Hindlimb muscle (tissue), 1 donor: ENCODE measurements around the gene TMPRSS15. TPM values are rescaled to one million over a fixed set of nuclear protein-coding genes. Genes with fewer than 3 reads are reported as not detected.

Source experiments
- DNase-seq: peaks from one replicate; pipeline ENCODE4 v3.0.0-alpha.2; 2013
- polyA plus RNA-seq: library from polyadenylated mRNA; unstranded; fragments of 120-200 nt; gene quantifications from one replicate; pipeline ENCODE4 v1.2.1, GENCODE V29; 2013; ENCODE audit not compliant: insufficient read length

Gene TMPRSS15
- polyA plus RNA-seq, 1 donor, result 0.89 TPM

DNA sequence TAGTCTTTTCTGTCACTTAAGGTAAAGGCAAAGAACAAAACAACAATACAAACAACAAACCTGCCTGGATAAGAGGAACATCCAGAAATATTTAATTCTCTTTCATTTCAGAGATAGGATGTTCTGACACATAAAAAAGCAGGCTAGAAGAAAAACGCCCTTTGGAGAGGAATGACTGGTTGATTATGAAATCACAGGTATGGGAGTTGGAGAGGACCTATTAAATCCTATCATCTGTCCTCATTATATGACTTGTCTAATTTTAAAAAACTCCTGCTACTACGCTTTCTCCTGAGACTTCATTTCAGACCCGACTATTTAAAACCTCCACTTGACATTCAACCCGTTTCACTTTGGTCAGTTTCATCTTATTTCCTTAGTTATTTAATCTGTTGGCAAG is 54.1 kb downstream of the TMPRSS15 start:
- no peak for DNase-seq

DNA sequence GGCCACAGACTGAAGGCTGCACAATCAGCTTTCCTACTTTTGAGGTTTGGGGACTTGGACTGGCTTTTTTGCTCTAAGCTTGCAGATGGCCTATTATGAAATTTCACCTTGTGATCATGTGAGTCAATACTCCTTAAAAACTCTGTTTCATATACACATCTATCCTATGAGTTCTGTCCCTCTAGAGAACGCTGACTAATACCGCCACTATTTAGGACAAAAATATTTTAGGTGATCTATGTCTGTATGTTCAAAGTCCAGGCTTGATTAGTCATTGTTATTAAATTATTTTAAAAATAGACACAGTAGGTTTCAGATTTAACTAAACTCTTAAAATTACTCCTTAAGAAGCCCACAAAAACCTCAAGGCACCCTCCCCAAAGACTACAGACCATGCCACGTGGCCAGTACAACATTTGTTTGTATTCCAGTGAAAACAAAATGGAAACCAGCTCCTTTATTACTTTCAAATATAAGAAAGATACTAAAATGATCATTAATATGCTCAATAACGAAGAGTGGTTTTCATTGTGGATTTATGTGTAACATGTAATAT is 63.1 kb downstream of the TMPRSS15 start:
- DNase-seq, result no peak

DNA sequence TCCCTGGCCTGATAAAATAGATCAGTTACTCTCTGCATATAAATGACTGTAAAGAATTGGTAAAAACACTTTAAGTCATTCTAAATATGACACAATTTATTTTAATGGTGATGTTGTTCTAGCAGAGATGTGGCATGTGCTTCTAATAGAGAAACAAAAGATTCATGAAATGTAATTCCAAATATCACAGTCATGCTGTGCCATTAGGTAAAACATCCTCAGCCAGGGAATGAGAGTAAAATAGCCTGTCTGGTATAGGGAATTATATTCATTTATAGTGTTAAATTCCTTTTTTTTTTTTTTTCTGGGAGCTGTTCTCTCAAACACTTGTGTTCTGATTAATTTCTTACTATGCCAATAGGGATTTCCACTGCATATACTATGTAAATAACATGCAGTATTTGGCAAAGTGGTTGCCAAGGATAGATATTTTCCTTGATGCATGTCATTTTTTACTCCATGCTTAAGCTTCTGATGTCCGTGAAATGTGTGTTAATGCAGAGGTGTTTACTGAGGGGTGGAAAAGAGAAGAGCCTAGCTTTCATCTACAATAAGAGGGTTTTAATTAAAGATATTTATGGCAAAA is 67.8 kb downstream of the TMPRSS15 start:
- DNase-seq, result no peak

DNA sequence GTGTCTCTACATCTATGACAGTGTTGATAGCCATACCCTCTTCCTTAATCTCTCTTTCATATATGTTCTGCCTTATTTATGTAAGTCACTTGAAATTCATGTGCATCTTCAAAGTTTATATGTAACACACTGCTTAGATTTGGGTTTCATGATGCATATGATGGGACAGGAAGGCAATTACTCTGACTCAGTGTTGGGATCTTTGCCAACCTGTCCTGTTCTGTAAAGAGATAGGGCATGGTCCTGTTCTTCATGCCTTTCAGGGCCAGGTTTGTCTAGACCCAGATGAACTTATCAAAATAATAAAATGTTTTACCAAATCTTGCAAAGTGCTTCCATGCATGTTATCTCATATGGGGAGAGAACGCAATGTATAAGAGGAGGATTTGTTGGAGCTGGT is 69.5 kb downstream of the TMPRSS15 start:
- no peak for DNase-seq

DNA sequence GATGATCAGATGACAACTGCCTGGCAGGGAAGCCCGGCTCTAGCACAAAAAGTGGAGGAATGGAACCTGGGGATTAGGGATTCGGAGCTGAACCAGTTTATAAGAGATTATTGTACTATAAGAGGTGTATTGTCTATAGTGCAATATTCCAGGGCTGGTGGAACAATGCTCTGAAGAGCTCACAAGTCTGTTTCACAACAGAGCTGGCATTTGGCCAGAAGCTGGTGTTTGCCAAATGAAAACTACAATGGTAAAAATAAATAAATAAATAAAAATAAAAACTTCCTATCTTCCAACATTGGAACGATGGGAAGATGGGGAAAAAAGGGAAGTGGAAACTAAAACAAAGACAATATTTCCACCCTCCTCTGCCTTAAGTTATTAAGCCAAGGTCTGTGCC is 85.4 kb downstream of the TMPRSS15 start:
- no peak for DNase-seq

DNA sequence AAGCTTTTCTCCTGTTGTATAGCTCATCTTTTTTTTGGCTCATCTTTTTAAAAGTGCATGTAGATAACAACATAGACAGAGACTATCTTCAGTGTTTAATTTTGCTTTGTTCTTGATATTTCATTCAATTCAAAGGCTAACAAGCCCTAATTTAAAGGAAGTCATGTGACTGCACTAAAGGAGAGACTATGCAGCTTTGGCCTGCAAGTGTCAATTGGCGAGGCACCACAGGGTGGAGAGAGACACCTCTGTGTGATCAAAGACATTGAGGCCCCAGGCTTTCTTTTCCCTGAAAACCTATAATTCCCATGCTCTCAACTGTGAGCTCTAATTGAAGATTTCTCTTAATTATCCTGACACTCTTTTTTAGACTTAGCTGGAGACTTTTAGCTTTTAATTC is 105.4 kb downstream of the TMPRSS15 start:
- DNase-seq, result no peak

DNA sequence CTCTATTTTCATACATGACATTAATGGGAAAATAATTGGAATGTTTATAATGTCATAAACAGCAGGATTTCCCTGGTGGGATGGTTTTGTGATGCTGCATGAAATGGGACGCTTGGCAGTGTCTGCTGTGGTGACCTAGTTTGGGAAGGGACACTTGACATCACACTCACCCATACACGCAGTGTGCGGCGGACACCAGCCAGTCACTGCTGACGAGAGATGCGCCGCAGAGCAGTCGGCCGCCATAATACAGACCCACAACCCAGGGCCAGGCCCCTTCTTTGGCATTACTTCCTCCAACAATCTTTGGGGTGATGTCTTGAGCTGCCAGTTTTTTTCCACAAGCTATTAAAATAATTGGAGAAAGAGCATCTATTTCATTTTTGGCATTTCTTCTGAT is 109.5 kb downstream of the TMPRSS15 start:
- no peak for DNase-seq

DNA sequence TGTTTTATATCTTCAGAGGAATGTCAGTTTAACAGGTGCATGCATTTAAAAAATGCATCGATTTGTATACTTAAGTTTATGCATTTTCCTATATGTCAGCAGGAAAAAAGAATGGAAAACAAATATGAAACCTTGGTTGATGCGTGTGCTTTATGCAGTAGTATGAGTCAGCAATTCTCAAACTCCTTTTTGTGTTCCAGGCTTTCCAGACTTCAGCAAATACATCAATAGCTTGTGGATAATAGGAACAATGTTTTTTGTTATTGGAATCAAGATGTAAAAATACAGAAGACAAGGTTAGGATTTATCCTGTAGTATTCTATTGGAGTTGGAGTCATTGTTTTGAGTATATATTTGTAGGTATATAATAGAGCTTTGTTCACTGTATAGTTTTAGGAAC is 113.7 kb downstream of the TMPRSS15 start:
- DNase-seq, result no peak

DNA sequence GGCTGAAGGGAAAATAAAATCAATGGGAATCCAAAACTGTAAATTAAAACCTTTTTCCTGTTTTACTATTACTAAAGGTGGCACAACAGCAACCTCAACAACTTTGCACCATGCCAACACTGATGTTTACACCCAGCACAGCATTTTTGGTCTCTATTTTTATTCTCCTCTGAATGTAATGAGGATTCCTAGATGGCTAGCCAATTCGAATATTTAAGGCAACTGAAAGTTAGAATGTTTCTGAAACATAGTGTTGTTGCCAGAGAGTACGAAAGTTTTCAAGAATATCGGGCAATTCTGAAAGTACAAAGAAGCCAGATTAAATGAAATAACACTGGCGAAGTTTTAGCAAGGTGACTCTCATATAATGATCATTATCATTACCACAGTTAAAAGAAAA is 118.2 kb downstream of the TMPRSS15 start:
- no peak for DNase-seq

DNA sequence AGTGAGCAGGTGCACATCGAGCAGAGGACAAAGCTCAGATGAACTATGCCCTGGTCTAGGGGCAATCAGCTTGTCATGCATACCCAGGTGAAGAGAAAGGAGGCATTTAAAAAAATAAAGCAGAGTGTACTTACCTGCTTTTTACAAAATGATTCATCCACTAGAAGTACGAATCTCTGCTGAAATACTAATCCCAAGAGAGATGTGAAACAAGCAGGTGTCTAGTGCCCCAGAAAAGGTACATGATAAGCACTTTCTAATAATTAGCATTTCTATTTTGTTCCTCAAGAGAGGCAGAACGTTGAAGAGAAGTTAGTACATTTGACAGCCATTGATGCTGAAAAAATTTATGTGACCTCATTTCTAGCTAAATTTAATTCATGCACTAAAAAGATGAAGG is 127.8 kb downstream of the TMPRSS15 start:
- DNase-seq, result no peak

DNA sequence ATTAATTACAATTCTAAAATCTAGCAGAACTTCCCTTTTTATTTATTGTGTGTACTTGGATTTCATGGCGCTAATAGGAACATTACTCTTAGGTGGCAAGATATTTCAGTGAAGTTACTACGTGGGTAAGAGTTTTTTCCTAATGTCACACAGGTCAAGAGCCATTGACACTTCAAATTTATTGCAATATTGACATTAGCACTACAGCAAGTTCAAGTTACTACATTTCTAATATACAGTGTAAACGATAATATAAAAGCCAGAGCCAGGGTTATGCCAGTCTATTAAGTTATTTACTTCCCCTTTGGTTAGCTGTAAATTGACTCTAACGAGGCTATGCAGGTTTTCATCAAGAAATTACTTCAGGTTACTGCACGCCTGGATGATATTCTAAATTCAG is 129.2 kb downstream of the TMPRSS15 start:
- DNase-seq, result no peak

DNA sequence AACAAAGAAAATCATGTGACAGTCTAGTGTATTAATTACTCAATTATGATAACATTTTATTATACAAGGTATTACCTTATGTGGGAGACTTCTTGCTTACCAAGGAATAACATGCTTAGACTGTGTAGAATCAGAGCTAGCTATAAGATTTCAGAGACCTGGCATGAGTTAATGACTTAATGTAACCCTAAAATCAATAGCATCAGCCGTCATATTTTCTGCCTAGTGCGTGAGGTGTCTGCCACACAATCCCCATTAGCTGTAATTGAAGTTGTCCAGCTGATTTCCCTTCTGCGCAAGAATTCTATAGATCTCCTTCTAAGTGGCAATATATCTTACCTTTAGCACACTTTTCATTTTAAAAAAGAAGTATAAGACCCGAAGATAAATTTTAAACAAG is 130.2 kb downstream of the TMPRSS15 start:
- no peak for DNase-seq

DNA sequence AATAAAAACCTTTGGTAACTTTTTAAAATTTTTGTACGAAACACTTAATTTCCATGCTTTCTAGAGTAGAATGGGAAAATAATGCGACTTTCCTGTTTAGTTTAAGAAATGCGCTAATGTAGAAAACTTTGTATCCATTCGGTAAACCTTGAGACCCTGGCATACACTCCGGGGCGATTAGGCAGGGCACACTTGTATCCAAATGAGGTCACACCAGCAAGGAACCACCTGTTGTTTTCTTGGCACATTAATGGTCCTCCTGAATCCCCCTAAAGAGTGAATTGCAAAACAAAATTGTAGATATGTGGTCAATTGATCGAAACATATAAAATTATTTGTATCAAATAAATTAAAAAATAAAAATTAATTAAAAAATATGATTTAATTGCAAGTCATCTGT is 133.7 kb downstream of the TMPRSS15 start:
- no peak for DNase-seq

DNA sequence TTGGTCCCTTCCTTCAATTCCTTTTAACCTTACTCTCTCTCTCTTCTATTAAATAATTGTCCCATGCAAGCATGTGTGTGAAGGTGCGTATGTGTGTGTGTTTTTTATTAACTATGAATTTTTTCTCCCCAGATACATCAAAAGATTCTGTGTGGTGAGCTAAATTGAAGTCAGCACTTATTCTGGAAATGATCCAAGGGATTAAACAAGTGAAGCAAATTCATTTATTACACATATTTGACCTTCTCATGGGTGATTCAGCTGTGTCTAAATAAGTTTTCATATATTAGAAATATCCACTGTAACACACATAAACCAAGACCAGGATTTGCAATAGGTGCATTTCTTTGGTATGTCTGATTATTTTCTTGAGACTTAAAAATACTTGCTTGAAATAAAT is 134.7 kb downstream of the TMPRSS15 start:
- DNase-seq, result no peak

DNA sequence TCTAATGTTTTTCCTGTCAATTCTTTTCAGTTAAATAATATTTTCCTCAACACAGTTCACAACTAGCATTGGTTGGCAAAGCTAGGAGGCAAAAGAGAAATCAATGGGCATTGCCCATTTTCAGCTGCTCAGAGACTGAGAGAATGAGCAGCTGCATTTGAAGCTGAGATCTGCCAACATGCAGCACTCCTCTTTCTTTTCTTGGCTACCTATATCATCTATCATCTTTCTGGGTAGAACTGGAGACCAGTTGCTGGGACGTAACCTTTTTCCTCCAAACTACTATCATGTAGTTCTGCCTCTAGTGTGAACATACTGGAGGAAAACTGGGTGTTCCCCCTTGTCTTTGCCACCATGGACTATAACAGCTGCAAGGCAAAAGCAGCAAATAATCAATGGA is 136.1 kb downstream of the TMPRSS15 start:
- DNase-seq, result no peak

DNA sequence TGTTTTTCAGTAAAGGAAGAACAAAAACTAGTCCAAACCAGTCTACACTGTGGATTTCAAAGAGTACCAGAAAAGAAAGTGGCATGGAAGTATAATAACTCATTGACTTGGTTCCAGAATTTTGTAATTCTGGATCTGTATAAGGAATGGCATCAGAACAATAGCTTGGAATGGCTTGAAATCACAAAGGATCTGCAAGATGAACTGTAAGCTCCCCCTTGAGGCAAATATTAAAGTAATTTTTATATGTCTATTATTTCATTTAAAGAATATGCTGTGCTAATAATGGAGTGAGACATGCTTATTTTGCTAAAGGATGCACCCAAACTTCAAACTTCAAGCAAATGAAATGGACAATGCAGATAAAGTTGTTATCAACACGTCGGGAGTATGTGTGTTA is 137.6 kb downstream of the TMPRSS15 start:
- DNase-seq, result no peak

DNA sequence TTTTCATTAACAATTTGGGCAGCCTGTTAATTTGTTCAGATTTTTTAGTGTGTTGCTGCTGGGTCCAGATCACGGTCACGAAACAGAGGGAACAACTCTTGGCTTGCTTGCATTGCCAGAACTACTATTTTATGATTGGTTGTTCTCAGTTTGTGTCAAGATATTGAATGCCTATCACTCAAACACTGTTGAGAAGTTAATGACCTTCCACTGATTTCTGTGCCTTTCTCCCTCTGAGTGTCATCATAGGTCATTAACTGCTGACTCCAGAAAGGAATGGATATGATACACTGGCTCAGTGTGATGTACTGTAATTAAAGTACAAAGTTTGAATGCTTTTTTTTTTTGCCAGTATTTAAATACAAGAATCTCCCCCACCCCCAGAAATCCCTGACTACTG is 149.8 kb downstream of the TMPRSS15 start:
- DNase-seq, result no peak

DNA sequence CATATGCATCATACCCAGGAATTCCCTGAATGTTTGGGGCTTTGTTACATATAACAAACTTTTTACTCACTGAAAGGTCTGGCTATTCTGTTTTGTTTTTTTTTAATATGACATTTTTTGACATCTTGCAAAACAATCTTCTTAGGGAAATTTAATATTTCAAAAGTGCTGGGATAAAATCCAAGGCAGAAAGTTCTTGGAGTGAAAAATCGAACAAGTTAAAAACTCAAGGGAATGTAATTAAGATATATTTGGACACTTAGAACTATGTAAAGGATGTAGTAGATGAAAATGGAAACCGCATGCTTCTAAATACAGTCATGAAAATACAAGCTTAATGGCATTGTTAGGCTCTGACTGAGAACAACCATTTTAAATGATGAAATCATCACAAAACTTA is 150.4 kb downstream of the TMPRSS15 start:
- no peak for DNase-seq

DNA sequence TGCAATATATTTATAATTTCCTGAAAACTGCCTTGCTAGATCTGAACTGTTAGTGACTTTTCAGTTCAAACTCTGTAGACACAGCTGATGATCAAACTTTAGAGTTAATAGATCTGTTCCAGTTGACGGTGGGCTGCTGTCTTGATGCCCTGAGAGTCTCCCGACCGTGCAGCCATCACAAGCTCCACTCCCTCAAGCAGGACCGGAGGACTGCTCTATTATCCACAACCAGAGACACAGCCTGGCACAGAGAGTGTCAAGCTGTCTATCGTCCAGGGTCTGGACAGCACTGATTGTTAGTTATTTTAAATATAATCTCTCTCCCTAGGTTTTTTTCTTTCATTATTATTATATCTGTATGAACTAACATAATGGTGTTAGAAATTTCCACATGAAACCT is 150.9 kb downstream of the TMPRSS15 start:
- DNase-seq, result no peak

DNA sequence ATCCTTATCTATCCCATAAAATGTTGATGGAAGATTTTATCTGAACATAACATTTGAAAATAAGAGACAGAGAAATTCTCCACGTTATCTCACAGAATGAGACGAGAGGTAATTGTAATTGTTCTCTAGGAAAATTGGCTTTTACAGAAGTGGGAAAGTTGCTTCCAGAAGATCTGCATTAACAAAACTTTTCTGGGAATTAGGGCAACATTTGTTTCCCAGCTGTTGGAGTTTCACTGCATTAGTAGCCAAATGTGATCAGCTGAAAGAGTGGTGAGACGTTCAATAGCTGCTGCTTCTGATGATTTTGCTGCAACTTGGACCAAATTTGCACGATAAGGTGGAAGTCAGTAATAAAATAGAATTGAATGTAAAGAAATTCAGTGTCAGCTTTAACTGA is 151.3 kb downstream of the TMPRSS15 start:
- DNase-seq, result peak; percentile 59

DNA sequence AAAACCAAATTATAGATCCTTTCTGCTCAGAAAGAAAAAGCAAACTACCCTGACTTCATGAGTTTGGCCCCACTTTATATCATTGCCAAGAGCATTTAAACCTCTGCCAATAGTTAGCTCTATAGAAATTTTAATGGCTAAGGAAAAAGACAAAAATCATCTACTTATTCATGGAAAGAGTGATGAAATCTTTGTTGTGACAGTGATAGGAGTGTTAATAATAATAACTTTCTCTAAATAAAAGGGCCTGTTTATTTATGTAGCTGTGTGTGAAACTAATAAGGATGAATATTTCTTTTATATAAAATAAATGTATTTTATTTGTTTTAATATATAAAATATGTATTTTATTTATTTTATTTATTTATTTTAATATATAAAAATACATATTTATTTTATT is 152.5 kb downstream of the TMPRSS15 start:
- DNase-seq, result no peak

DNA sequence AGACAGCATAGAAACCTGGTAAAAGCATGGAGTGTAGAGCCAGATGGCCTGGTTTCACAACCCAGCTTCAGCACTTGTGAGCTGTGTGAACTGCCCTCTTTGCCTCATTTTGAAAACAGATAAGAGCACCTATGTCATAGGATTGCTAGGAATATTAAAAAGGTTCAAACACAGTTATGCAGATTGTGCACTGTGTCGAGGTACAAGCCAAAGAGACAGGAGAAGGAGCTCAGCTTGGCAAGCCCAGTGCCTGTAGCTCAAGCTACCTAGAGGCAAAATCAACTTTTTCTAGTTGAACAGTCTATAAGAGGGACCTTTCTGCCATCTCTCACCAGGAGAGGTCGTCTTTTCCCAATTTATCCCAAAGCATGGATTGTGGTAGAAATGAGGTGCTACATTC is 153.9 kb downstream of the TMPRSS15 start:
- DNase-seq, result no peak

DNA sequence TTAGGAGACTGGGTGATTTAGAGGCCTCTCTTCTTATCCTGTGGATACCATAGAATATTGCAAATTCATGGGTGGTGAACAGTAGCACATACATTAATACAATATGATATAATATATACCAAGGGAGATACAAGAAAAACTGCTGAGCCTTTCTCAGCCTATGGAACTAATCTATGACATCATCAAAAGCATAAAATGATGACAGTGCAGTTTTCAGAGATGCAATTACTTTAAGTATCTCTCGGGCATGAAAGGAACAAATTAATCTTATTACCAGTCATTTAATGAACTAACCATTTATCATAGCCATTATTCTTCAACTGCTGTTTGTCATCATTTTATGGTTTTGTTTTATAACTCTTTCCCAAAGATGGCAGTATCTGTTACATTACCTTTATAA is 155.4 kb downstream of the TMPRSS15 start:
- no peak for DNase-seq

DNA sequence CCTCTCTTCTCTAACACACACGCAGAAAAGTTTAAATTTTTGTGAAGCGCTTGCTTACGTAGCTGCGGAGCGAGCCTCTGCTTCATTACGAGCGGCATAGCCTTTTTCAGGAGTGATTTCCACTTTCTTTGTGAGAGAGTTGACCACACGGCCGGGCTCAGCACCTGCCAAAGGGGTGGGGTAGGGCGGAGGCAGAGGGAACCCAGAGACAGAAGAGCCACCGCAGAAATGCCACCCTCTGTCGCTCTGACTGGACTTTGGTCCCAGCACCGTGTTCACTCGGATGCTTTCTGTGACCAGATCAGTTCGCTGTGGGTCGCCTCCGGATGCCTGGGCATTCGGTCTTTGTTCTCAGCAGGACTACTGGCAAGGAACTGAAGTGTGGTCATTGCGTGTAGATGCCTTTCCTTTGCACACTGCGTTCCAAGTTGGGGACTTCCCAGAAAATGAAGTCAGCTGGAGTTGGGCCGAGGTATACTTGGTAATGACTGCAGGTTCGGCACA is 158.1 kb downstream of the TMPRSS15 start:
- peak; percentile 80 for DNase-seq
